WTC11 (cell line): ENCODE measurements around the gene U2SURP. TPM values are rescaled to one million over a fixed set of nuclear protein-coding genes. Genes with fewer than 3 reads are reported as not detected.

ENCODE experiments used
- ATAC-seq: fragments of 200-7000 bp; cut with Tn5 transposase; 2 replicates; pipeline ENCODE4 v1.10.0; 2021; ENCODE audit warnings: mild to moderate bottlenecking, moderate library complexity
- CTCF ChIA-PET: fragments of 300-600 bp; sonication (Branson Sonifier 250); formaldehyde crosslinking; loops from one replicate; lab custom pipeline; 2021; ENCODE audit warnings: antibody characterized with exemption; lab: Charles Lee
- POLR2A ChIA-PET: fragments of 350-600 bp; sonication (Branson Sonifier 250); formaldehyde crosslinking; loops from one replicate; lab custom pipeline; 2021; ENCODE audit warnings: antibody characterized with exemption; lab: Charles Lee
- DNase-seq: peaks from one replicate; pipeline ENCODE4 v3.0.0; 2021; ENCODE audit warnings: low spot score
- H3K27ac Mint-ChIP-seq: 2 replicates; pipeline ENCODE4 v1.8.0; 2021; ENCODE audit warnings: mixed read lengths
- H3K27me3 Mint-ChIP-seq: 2 replicates; pipeline ENCODE4 v1.8.0; 2021; ENCODE audit warnings: low read depth, mild to moderate bottlenecking, moderate library complexity, mixed read lengths
- H3K36me3 Mint-ChIP-seq: 2 replicates; pipeline ENCODE4 v1.8.0; 2021; ENCODE audit warnings: mixed read lengths
- H3K4me1 Mint-ChIP-seq: 2 replicates; pipeline ENCODE4 v1.8.0; 2022; ENCODE audit warnings: mixed read lengths
- H3K4me3 Mint-ChIP-seq: 2 replicates; pipeline ENCODE4 v1.8.0; 2021; ENCODE audit warnings: mild to moderate bottlenecking, moderate library complexity, mixed read lengths
- H3K9me3 Mint-ChIP-seq: 2 replicates; pipeline ENCODE4 v1.8.0; 2021; ENCODE audit warnings: mixed read lengths
- ATF1 ChIP-seq: sonication (generic); formaldehyde crosslinking; IDR thresholded peaks from 2 replicates; pipeline ENCODE4 v1.8.1; 2023; ENCODE audit warnings: mild to moderate bottlenecking, moderate library complexity, missing genetic modification reagents
- ATF3 ChIP-seq: sonication (generic); formaldehyde crosslinking; conservative IDR thresholded peaks from 2 replicates; pipeline ENCODE4 v1.8.1; 2022; ENCODE audit warnings: mild to moderate bottlenecking, missing genetic modification reagents
- CREM ChIP-seq: sonication (generic); formaldehyde crosslinking; IDR thresholded peaks from 2 replicates; pipeline ENCODE4 v1.8.1; 2022; ENCODE audit warnings: mild to moderate bottlenecking, missing genetic modification reagents, moderate library complexity
- E2F1 ChIP-seq: sonication (generic); formaldehyde crosslinking; IDR thresholded peaks from 2 replicates; pipeline ENCODE4 v1.8.0; 2022; ENCODE audit warnings: mild to moderate bottlenecking, missing genetic modification reagents
- EMX1 ChIP-seq: fragments of 250-450 bp; sonication (Bioruptor Pico); IDR thresholded peaks from 2 replicates; pipeline ENCODE4 v1.8.0; 2021; ENCODE audit warnings: mild to moderate bottlenecking
- ESRRA ChIP-seq: sonication (generic); formaldehyde crosslinking; IDR thresholded peaks from 2 replicates; pipeline ENCODE4 v1.8.1; 2022; ENCODE audit warnings: mild to moderate bottlenecking, missing genetic modification reagents, borderline replicate concordance
- FOXP4 ChIP-seq: sonication (generic); formaldehyde crosslinking; IDR thresholded peaks from 2 replicates; pipeline ENCODE4 v1.8.0; 2022; ENCODE audit warnings: mild to moderate bottlenecking, missing genetic modification reagents
- GRHL2 ChIP-seq: fragments of 250-450 bp; sonication (Bioruptor Pico); IDR thresholded peaks from 2 replicates; pipeline ENCODE4 v1.8.0; 2022; ENCODE audit warnings: mild to moderate bottlenecking, moderate library complexity; ENCODE audit not compliant: insufficient replicate concordance, severe bottlenecking
- GTF2I ChIP-seq: fragments of 250-450 bp; sonication (Bioruptor Pico); conservative IDR thresholded peaks from 2 replicates; pipeline ENCODE4 v1.4.0; 2021; ENCODE audit warnings: mild to moderate bottlenecking
- IRF1 ChIP-seq: sonication (generic); formaldehyde crosslinking; IDR thresholded peaks from 2 replicates; pipeline ENCODE4 v1.8.0; 2023; ENCODE audit warnings: missing genetic modification reagents
- KAT7 ChIP-seq: sonication (generic); formaldehyde crosslinking; IDR thresholded peaks from 2 replicates; pipeline ENCODE4 v1.8.1; 2023; ENCODE audit warnings: missing genetic modification reagents, mild to moderate bottlenecking, borderline replicate concordance
- MXD4 ChIP-seq: fragments of 250-450 bp; sonication (Bioruptor Pico); IDR thresholded peaks from 2 replicates; pipeline ENCODE4 v1.8.0; 2021; ENCODE audit warnings: mild to moderate bottlenecking, moderate library complexity, borderline replicate concordance
- NFYB ChIP-seq: sonication (generic); formaldehyde crosslinking; conservative IDR thresholded peaks from 2 replicates; pipeline ENCODE4 v1.8.0; 2022; ENCODE audit warnings: low read depth, missing genetic modification reagents
- PRRX2 ChIP-seq: fragments of 250-450 bp; sonication (Bioruptor Pico); IDR thresholded peaks from 2 replicates; pipeline ENCODE4 v1.8.0; 2021; ENCODE audit warnings: mild to moderate bottlenecking
- RELA ChIP-seq: sonication (generic); formaldehyde crosslinking; IDR thresholded peaks from 2 replicates; pipeline ENCODE4 v1.8.1; 2022; ENCODE audit warnings: missing genetic modification reagents, mild to moderate bottlenecking, borderline replicate concordance
- SMAD4 ChIP-seq: sonication (generic); formaldehyde crosslinking; IDR thresholded peaks from 2 replicates; pipeline ENCODE4 v1.8.0; 2022; ENCODE audit warnings: mild to moderate bottlenecking, missing genetic modification reagents
- STAT6 ChIP-seq: sonication (generic); formaldehyde crosslinking; conservative IDR thresholded peaks from 2 replicates; pipeline ENCODE4 v1.8.1; 2023; ENCODE audit warnings: mild to moderate bottlenecking, low read depth, missing genetic modification reagents, moderate library complexity
- TCF7 ChIP-seq: sonication (generic); formaldehyde crosslinking; IDR thresholded peaks from 2 replicates; pipeline ENCODE4 v1.8.0; 2022; ENCODE audit warnings: mild to moderate bottlenecking, low read depth, missing genetic modification reagents, moderate library complexity
- TEAD4 ChIP-seq: sonication (generic); formaldehyde crosslinking; IDR thresholded peaks from 2 replicates; pipeline ENCODE4 v1.8.0; 2022; ENCODE audit warnings: mild to moderate bottlenecking, missing genetic modification reagents
- TP53 ChIP-seq: sonication (generic); formaldehyde crosslinking; IDR thresholded peaks from 2 replicates; pipeline ENCODE4 v1.8.1; 2023; ENCODE audit warnings: mild to moderate bottlenecking, missing genetic modification reagents
- USF1 ChIP-seq: sonication (generic); formaldehyde crosslinking; IDR thresholded peaks from 2 replicates; pipeline ENCODE4 v1.8.0; 2022; ENCODE audit warnings: mild to moderate bottlenecking, missing genetic modification reagents
- ZNF121 ChIP-seq: sonication (generic); formaldehyde crosslinking; IDR thresholded peaks from 2 replicates; pipeline ENCODE4 v1.8.0; 2023; ENCODE audit warnings: missing genetic modification reagents
- ZNF281 ChIP-seq: sonication (generic); formaldehyde crosslinking; IDR thresholded peaks from 2 replicates; pipeline ENCODE4 v1.8.0; 2023; ENCODE audit warnings: mild to moderate bottlenecking, missing genetic modification reagents
- ZNF317 ChIP-seq: sonication (generic); formaldehyde crosslinking; IDR thresholded peaks from 2 replicates; pipeline ENCODE4 v1.8.1; 2023; ENCODE audit warnings: low read depth, mild to moderate bottlenecking, moderate library complexity, missing genetic modification reagents, borderline replicate concordance
- ZNF423 ChIP-seq: fragments of 250-450 bp; sonication (Bioruptor Pico); IDR thresholded peaks from 2 replicates; pipeline ENCODE4 v2.1.2; 2022; ENCODE audit warnings: mild to moderate bottlenecking, moderate library complexity
- total RNA-seq: library from RNA; stranded (reverse); gene quantifications from 3 replicates; pipeline ENCODE4 v1.2.3, GENCODE V29; 2021

The U2SURP gene
- total RNA-seq, 1 experiment from 2014 or later: 133 TPM

- TF ChIP-seq EMX1 (CRISPR knock-in tag) (no peak), TEAD4 (CRISPR knock-in tag) (no peak), SMAD4 (CRISPR knock-in tag) (no peak), ESRRA (no peak), ZNF423 (CRISPR knock-in tag) (no peak), ZNF121 (no peak), RELA (no peak), IRF1 (CRISPR knock-in tag) (no peak), ZNF317 (CRISPR knock-in tag) (no peak), MXD4 (no peak), TP53 (CRISPR knock-in tag) (no peak)
Observed at GRCh38 chr3:143100451-143100850, 99.1 kb downstream of the U2SURP start (continued).

- no peak overlapping the region for H3K27ac Mint-ChIP-seq
- H3K9me3 Mint-ChIP-seq: peaks cover 50% of the 10 kb centered on the region
- H3K36me3 Mint-ChIP-seq: peaks cover 36% of the 10 kb centered on the region
- ChIA-PET CTCF (interaction anchor here (1.1 kb wide), 1 partner anchor 19 kb away, joined by 3 read pairs; no protein-coding TSS in a partner anchor), POLR2A (interaction anchor here (0.6 kb wide), 1 partner anchor 81 kb away, joined by 3 read pairs; no protein-coding TSS in a partner anchor)
- ATAC-seq: no peak
- no peak for TF ChIP-seq TCF7 (CRISPR knock-in tag)
- no peak for TF ChIP-seq GRHL2 (CRISPR knock-in tag)
- TF ChIP-seq E2F1 (CRISPR knock-in tag): no peak
- no peak overlapping the region for H3K4me3 Mint-ChIP-seq
- no peak for DNase-seq
- peaks cover 3% of the 10 kb centered on the region; the same call in 1 of the 2 replicates for H3K27me3 Mint-ChIP-seq
- peaks cover 6% of the 10 kb centered on the region for H3K4me1 Mint-ChIP-seq
Observed at GRCh38 chr3:143101792-143102381, 100.5 kb downstream of the U2SURP start.

- DNase-seq (no peak), ATAC-seq (no peak)
- H3K36me3 Mint-ChIP-seq: peaks cover 38% of the 10 kb centered on the region
- no peaks in the 10 kb centered on the region for H3K4me1 Mint-ChIP-seq
- peaks cover 3% of the 10 kb centered on the region; the same call in 1 of the 2 replicates for H3K27me3 Mint-ChIP-seq
- no peak overlapping the region for H3K4me3 Mint-ChIP-seq
- H3K27ac Mint-ChIP-seq: no peak overlapping the region
- H3K9me3 Mint-ChIP-seq: peaks cover 49% of the 10 kb centered on the region
- POLR2A ChIA-PET: no interaction called here
- CTCF ChIA-PET: no interaction called here
- TF ChIP-seq CREM (CRISPR knock-in tag): no peak
- no peak for TF ChIP-seq ATF1
- no peak for TF ChIP-seq KAT7
- no peak for TF ChIP-seq NFYB
- TF ChIP-seq PRRX2: no peak
- no peak for TF ChIP-seq FOXP4 (CRISPR knock-in tag)
- no peak for TF ChIP-seq ZNF281 (CRISPR knock-in tag)
- TF ChIP-seq ATF3 (CRISPR knock-in tag): no peak
- TF ChIP-seq STAT6 (CRISPR knock-in tag): no peak
- no peak for TF ChIP-seq USF1 (CRISPR knock-in tag)
- no peak for TF ChIP-seq GTF2I (CRISPR knock-in tag)
Observed at GRCh38 chr3:143103652-143104051, 102.3 kb downstream of the U2SURP start.
